NB4 (cell line): ENCODE results near the gene RUNX3.

Experiments
- CTCF ChIP-seq: IDR thresholded peaks from one replicate; pipeline ENCODE4 v1.5.1; 2012; ENCODE audit warnings: low read depth, low read length
- MAX ChIP-seq: IDR thresholded peaks from 2 replicates; pipeline ENCODE4 v1.6.1; 2011; ENCODE audit warnings: low read depth, low read length
- MYC ChIP-seq: IDR thresholded peaks from 2 replicates; pipeline ENCODE4 v1.6.1; 2011; ENCODE audit warnings: low read depth, low read length
- POLR2A ChIP-seq: IDR thresholded peaks from 2 replicates; pipeline ENCODE4 v1.6.1; 2011; ENCODE audit warnings: mild to moderate bottlenecking; ENCODE audit not compliant: insufficient read length; ENCODE audit errors: extremely low read depth

GRCh38 chr1:24862775-24863483 lies 67.1 kb downstream of the RUNX3 start:
- TF ChIP-seq CTCF (no peak), MAX (no peak), POLR2A (no peak), MYC (no peak)
